C4-2B (cell line): Measurements from ENCODE around the gene IGFN1.

Source experiments
- H3K27ac ChIP-seq: fragments of 450-650 bp; 2 replicates; pipeline ENCODE4 v1.5.1; 2017
- CTCF ChIP-seq: fragments of 450-650 bp; conservative IDR thresholded peaks from 2 replicates; pipeline ENCODE4 v1.5.1; 2017; ENCODE audit warnings: mild to moderate bottlenecking
- ZFX ChIP-seq: fragments of 450-650 bp; IDR thresholded peaks from 2 replicates; pipeline ENCODE4 v1.6.1; 2017

The IGFN1 gene

GRCh38 chr1:201194046-201194445 is 3.4 kb downstream of the IGFN1 start:
- H3K27ac ChIP-seq: no peak overlapping the region
- no peak for TF ChIP-seq CTCF
- no peak for TF ChIP-seq ZFX

- TF ChIP-seq CTCF: no peak
- TF ChIP-seq ZFX: no peak
- H3K27ac ChIP-seq: no peak overlapping the region
Measured at GRCh38 chr1:201198598-201198997, 8.0 kb downstream of the IGFN1 start.

- no peak overlapping the region for H3K27ac ChIP-seq
- no peak for TF ChIP-seq ZFX
- no peak for TF ChIP-seq CTCF
Measured at GRCh38 chr1:201205036-201205435, 14.4 kb downstream of the IGFN1 start.

- no peak for TF ChIP-seq ZFX
- no peak for TF ChIP-seq CTCF
- no peak overlapping the region for H3K27ac ChIP-seq
Measured at GRCh38 chr1:201206176-201206575, 15.6 kb downstream of the IGFN1 start.

- no peak for TF ChIP-seq CTCF
- no peak overlapping the region for H3K27ac ChIP-seq
Measured at GRCh38 chr1:201207046-201207445, 16.4 kb downstream of the IGFN1 start.

- TF ChIP-seq ZFX (no peak), CTCF (no peak)
- H3K27ac ChIP-seq: no peak overlapping the region
Measured at GRCh38 chr1:201208236-201208635, 17.6 kb downstream of the IGFN1 start.

- no peak for TF ChIP-seq ZFX
- TF ChIP-seq CTCF: no peak
- no peak overlapping the region for H3K27ac ChIP-seq
Measured at GRCh38 chr1:201212056-201212455, 21.4 kb downstream of the IGFN1 start.
